HepG2 (cell line): ENCODE measurements around the gene CORO1C.

Experiments
- CREB1 ChIP-seq, 2 experiments: fragments of 450-650 bp in 1 of 2; IDR thresholded peaks; 2 replicates each; pipeline ENCODE4 v1.6.1; 2016 to 2017; ENCODE audit warnings: control low read depth in 1 of 2, mild to moderate bottlenecking in 1 of 2, missing compliant biosample characterization in 1 of 2, missing genetic modification characterization in 1 of 2
- FLYWCH1 ChIP-seq: sonication (generic); formaldehyde crosslinking; IDR thresholded peaks from 2 replicates; pipeline ENCODE4 v1.8.1; 2023; ENCODE audit warnings: mild to moderate bottlenecking, missing genetic modification reagents

- no peak for TF ChIP-seq CREB1 (IDR thresholded peaks at IDR 0.05)
- TF ChIP-seq CREB1 (CRISPR knock-in tag; IDR thresholded peaks at IDR 0.05), result no peak
- no peak for TF ChIP-seq FLYWCH1 (CRISPR knock-in tag)
Observed at GRCh38 chr12:108616941-108617858, 114.1 kb downstream of the CORO1C start.
